Nephron (organoid): ENCODE data around the gene MAPK9.
A peak's percentile ranks its signal among the peaks of the same experiment; 100 is the strongest.

ENCODE experiments used
- H3K27ac Mint-ChIP-seq, 3 experiments: 2 replicates each; pipeline ENCODE4 v1.8.0; 2020; ENCODE audit warnings: mixed read lengths in 3 of 3, mild to moderate bottlenecking in 2 of 3, moderate library complexity in 1 of 3
- H3K27me3 Mint-ChIP-seq: 2 replicates; pipeline ENCODE4 v1.8.0; 2021; ENCODE audit warnings: low read depth, mild to moderate bottlenecking, moderate library complexity, mixed read lengths
- H3K36me3 Mint-ChIP-seq: 2 replicates; pipeline ENCODE4 v1.8.0; 2020; ENCODE audit warnings: low read depth, mixed read lengths
- H3K4me1 Mint-ChIP-seq: 2 replicates; pipeline ENCODE4 v1.8.0; 2020; ENCODE audit warnings: mixed read lengths
- H3K4me3 Mint-ChIP-seq, 3 experiments: 2 replicates each; pipeline ENCODE4 v1.8.0; 2020; ENCODE audit warnings: mild to moderate bottlenecking in 3 of 3, mixed read lengths in 3 of 3, moderate library complexity in 2 of 3
- H3K9me3 Mint-ChIP-seq: 2 replicates; pipeline ENCODE4 v1.8.0; 2020; ENCODE audit warnings: mixed read lengths
- CTCF ChIP-seq, 3 experiments: fragments of 200-600 bp; sonication (generic); IDR thresholded peaks; one replicate each; pipeline ENCODE4 v1.5.0; 2021; ENCODE audit warnings: antibody characterized with exemption in 3 of 3; ENCODE audit not compliant: unreplicated experiment in 3 of 3

Gene MAPK9

GRCh38 chr5:180332861-180333260, 41.0 kb upstream of the MAPK9 start:
- no peak for TF ChIP-seq CTCF (IDR thresholded peaks at IDR 0.05; ENCODE audit: unreplicated experiment in 3 of 3)
- Mint-ChIP-seq H3K27ac (no peak overlapping the region), H3K4me1 (peaks cover 15% of the 10 kb centered on the region), H3K9me3 (no peaks in the 10 kb centered on the region), H3K4me3 (no peak overlapping the region), H3K36me3 (peaks cover 41% of the 10 kb centered on the region), H3K27me3 (peaks cover 5% of the 10 kb centered on the region)

- peaks cover 15% of the 10 kb centered on the region for H3K4me1 Mint-ChIP-seq
- no peak overlapping the region for H3K27ac Mint-ChIP-seq
- peaks cover 34% of the 10 kb centered on the region for H3K36me3 Mint-ChIP-seq
Observed at GRCh38 chr5:180332051-180332517, 40.2 kb upstream of the MAPK9 start.

GRCh38 chr5:180331647-180331950, 39.7 kb upstream of the MAPK9 start:
- Mint-ChIP-seq H3K9me3 (no peaks in the 10 kb centered on the region), H3K36me3 (peaks cover 30% of the 10 kb centered on the region), H3K4me1 (peaks cover 15% of the 10 kb centered on the region), H3K27me3 (peaks cover 11% of the 10 kb centered on the region), H3K27ac (peak overlapping the region in 2 of 3 experiments; percentile 38 to 41), H3K4me3 (no peak overlapping the region)
- no peak for TF ChIP-seq CTCF (IDR thresholded peaks at IDR 0.05; ENCODE audit: unreplicated experiment in 3 of 3)

More at GRCh38 chr5:180332051-180332517, 40.2 kb upstream of the MAPK9 start:
- Mint-ChIP-seq H3K27me3 (peaks cover 9% of the 10 kb centered on the region), H3K4me3 (no peak overlapping the region), H3K9me3 (no peaks in the 10 kb centered on the region)
- peak; percentile 19 to 48 (median 28) for TF ChIP-seq CTCF (IDR thresholded peaks at IDR 0.05; ENCODE audit: unreplicated experiment in 3 of 3)

GRCh38 chr5:180330810-180331646, 39.1 kb upstream of the MAPK9 start:
- TF ChIP-seq CTCF (IDR thresholded peaks at IDR 0.05; ENCODE audit: unreplicated experiment in 3 of 3): no peak
- H3K4me3 Mint-ChIP-seq: no peak overlapping the region
- H3K27ac Mint-ChIP-seq: peak overlapping the region in 2 of 3 experiments; percentile 38 to 41
- no peaks in the 10 kb centered on the region for H3K9me3 Mint-ChIP-seq
- peaks cover 11% of the 10 kb centered on the region for H3K27me3 Mint-ChIP-seq
- H3K36me3 Mint-ChIP-seq: peaks cover 26% of the 10 kb centered on the region
- peaks cover 15% of the 10 kb centered on the region for H3K4me1 Mint-ChIP-seq

- H3K4me3 Mint-ChIP-seq: no peak overlapping the region
- peaks cover 11% of the 10 kb centered on the region for H3K27me3 Mint-ChIP-seq
- no peaks in the 10 kb centered on the region for H3K9me3 Mint-ChIP-seq
- peaks cover 28% of the 10 kb centered on the region for H3K36me3 Mint-ChIP-seq
- no peak for TF ChIP-seq CTCF (IDR thresholded peaks at IDR 0.05; ENCODE audit: unreplicated experiment in 3 of 3)
- peaks cover 17% of the 10 kb centered on the region for H3K4me1 Mint-ChIP-seq
- no peak overlapping the region for H3K27ac Mint-ChIP-seq
Observed at GRCh38 chr5:180330270-180330648, 38.4 kb upstream of the MAPK9 start.
